Esophagus squamous epithelium (tissue), 4 donors: Measurements from ENCODE around the gene PRDM5.

Experiments used
- POLR2A ChIP-seq, 4 donors: fragments of 450-650 bp; IDR thresholded peaks; one replicate each; pipeline ENCODE4 v1.6.1; 2017; ENCODE audit warnings: antibody characterized with exemption in 4 of 4, mild to moderate bottlenecking in 4 of 4, moderate library complexity in 3 of 4
- TF ChIP-seq, protein P1 (sequence below), 6 experiments: fragments of 450-650 bp in 4 of 6; fragments of 200-600 bp in 2 of 6; sonication (generic) in 2 of 6; IDR thresholded peaks; one replicate each; pipeline ENCODE4 v1.5.1; 2016 to 2019; ENCODE audit warnings: antibody characterized with exemption in 6 of 6, mild to moderate bottlenecking in 4 of 6, moderate library complexity in 4 of 6

DNA sequence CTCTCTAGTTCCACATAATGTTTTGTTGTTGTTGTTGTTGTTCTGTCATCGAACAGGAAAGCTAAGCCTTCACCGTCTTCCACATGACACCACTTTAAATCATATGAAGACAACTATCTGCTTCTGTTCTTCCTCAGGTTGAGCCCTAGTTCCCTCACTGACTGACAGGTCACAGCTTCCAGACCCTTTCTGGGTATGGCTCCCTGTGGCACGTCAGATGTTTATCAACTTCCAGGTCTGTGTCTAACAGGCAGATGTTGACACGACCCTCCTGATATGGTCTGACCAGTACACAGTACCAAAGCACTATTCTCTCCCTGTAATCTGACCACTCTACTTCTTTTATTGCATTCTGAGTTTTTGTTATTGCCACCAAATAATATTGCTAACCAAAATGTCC, 51.4 kb downstream of the PRDM5 start:
- TF ChIP-seq, protein P1, sequence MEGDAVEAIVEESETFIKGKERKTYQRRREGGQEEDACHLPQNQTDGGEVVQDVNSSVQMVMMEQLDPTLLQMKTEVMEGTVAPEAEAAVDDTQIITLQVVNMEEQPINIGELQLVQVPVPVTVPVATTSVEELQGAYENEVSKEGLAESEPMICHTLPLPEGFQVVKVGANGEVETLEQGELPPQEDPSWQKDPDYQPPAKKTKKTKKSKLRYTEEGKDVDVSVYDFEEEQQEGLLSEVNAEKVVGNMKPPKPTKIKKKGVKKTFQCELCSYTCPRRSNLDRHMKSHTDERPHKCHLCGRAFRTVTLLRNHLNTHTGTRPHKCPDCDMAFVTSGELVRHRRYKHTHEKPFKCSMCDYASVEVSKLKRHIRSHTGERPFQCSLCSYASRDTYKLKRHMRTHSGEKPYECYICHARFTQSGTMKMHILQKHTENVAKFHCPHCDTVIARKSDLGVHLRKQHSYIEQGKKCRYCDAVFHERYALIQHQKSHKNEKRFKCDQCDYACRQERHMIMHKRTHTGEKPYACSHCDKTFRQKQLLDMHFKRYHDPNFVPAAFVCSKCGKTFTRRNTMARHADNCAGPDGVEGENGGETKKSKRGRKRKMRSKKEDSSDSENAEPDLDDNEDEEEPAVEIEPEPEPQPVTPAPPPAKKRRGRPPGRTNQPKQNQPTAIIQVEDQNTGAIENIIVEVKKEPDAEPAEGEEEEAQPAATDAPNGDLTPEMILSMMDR (IDR thresholded peaks at IDR 0.05), result no peak
- no peak for TF ChIP-seq POLR2A (IDR thresholded peaks at IDR 0.05)
